Measurements from ENCODE around the gene SLCO4A1.

The SLCO4A1 gene

GRCh38 chr20:62710221-62710885, 68.0 kb downstream of the SLCO4A1 start:
- Histone ChIP-seq H3K4me3 (no peak overlapping the region), H3K27ac (no peak overlapping the region)
- DNase-seq (ENCODE audit: low spot score) = no peak
- TF ChIP-seq CTCF (IDR thresholded peaks at IDR 0.05) = no peak

DNA sequence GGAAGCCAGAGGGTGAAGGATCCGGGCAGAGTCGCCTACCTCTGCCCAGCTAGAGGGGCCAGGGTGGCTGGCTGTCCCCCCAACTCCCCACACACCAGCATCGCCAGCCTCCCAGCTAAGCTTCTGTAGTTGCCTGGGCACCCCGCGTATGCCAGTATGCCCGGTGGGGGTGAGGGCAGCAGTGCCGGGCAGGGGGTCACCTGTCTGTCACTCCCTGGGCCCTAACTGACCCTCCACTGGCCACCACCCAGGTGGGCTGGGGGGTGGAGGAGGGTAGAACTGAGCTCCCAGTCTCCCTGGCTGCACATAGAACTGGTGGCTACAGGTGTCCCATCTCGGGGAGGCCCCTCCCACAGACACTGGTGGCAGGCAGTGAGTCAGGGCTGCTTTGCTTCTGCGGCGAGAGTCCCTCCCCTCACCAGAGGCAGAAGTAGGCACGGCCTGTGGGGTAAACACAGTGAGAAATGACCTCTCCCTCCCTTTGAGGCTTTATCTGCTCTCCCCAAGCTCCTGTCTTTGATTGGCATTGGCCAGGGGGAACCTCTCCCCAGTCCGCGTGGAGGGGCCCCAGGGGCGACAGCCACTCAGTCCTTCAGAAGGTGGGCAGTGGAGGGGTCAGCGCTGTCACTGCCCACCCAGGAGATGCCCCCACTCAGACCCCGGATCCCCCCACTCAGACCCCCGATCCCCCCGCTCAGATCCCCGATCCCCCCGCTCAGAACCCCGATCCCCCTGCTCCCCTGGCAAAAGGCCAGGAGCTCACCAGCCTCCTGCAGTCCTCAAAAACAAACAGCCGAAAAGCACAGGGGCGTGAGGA, 68.8 kb downstream of the SLCO4A1 start:
- no peak overlapping the region for H3K4me3 ChIP-seq
- no peak for DNase-seq (ENCODE audit: low spot score)
- TF ChIP-seq CTCF (IDR thresholded peaks at IDR 0.05) = no peak
- H3K27ac ChIP-seq = no peak overlapping the region

GRCh38 chr20:62711703-62712101, 69.4 kb downstream of the SLCO4A1 start:
- no peak overlapping the region for H3K27ac ChIP-seq
- no peak overlapping the region for H3K4me3 ChIP-seq
- DNase-seq (ENCODE audit: low spot score) = no peak
- TF ChIP-seq CTCF (IDR thresholded peaks at IDR 0.05) = no peak

- TF ChIP-seq CTCF (IDR thresholded peaks at IDR 0.05) = no peak
- no peak overlapping the region for H3K4me3 ChIP-seq
- no peak for DNase-seq (ENCODE audit: low spot score)
- no peak overlapping the region for H3K27ac ChIP-seq
Measured at GRCh38 chr20:62712606-62713005, 70.3 kb downstream of the SLCO4A1 start.

- no peak for TF ChIP-seq CTCF (IDR thresholded peaks at IDR 0.05)
- no peak for DNase-seq (ENCODE audit: low spot score)
- Histone ChIP-seq H3K27ac (no peak overlapping the region), H3K4me3 (no peak overlapping the region)
Measured at GRCh38 chr20:62714006-62714405, 71.7 kb downstream of the SLCO4A1 start.

GRCh38 chr20:62714799-62715198, 72.5 kb downstream of the SLCO4A1 start:
- TF ChIP-seq CTCF (IDR thresholded peaks at IDR 0.05) = no peak
- DNase-seq (ENCODE audit: low spot score) = no peak
- Histone ChIP-seq H3K4me3 (no peak overlapping the region), H3K27ac (no peak overlapping the region)

DNA sequence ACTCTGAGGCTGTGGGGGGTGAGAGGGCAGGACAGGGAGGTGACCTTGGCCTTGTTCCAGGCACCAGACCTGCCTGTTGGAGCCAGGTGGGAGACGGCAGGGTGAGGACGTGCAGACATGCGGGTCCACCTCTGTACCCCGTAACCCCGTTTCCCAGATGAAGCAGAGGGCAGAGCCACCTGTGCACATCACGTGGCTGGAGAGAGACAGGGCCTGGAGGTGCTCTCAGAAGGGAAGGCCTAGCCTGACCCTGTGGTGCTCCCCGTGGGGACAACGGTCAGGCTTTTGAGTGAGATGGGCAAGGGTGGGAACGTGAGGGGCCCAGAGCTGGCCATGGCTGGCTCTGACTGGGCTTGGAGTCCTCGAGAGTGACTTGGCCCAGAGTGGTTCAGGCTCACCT, 72.9 kb downstream of the SLCO4A1 start:
- DNase-seq (ENCODE audit: low spot score) = no peak
- Histone ChIP-seq H3K27ac (no peak overlapping the region), H3K4me3 (no peak overlapping the region)
- no peak for TF ChIP-seq CTCF (IDR thresholded peaks at IDR 0.05)
